GM21423 (cell line): ENCODE results near the gene ATP23.

Source experiments
- ATAC-seq: cut with Tn5 transposase; IDR thresholded peaks from one replicate; pipeline ENCODE4 v1.9.1; 2021; ENCODE audit warnings: mild to moderate bottlenecking, moderate library complexity; ENCODE audit not compliant: unreplicated experiment

Gene ATP23

GRCh38 chr12:57965766-57966165 lies 24.4 kb downstream of the ATP23 start:
- ATAC-seq = no peak

GRCh38 chr12:57966536-57966935 lies 25.2 kb downstream of the ATP23 start:
- ATAC-seq = no peak

GRCh38 chr12:57983146-57983857 lies 41.9 kb downstream of the ATP23 start:
- no peak for ATAC-seq

GRCh38 chr12:57983858-57984505 lies 42.6 kb downstream of the ATP23 start:
- ATAC-seq = no peak

- ATAC-seq = no peak
Measured at GRCh38 chr12:57984629-57985151, 43.3 kb downstream of the ATP23 start.

GRCh38 chr12:57985685-57986084 lies 44.3 kb downstream of the ATP23 start:
- no peak for ATAC-seq

GRCh38 chr12:57989838-57990237 lies 48.5 kb downstream of the ATP23 start:
- ATAC-seq = no peak

- no peak for ATAC-seq
Measured at GRCh38 chr12:57990241-57990883, 49.0 kb downstream of the ATP23 start.

GRCh38 chr12:57992001-57992400 lies 50.6 kb downstream of the ATP23 start:
- ATAC-seq = no peak

GRCh38 chr12:57993030-57993429 lies 51.7 kb downstream of the ATP23 start:
- ATAC-seq = no peak

GRCh38 chr12:57993834-57994233 lies 52.5 kb downstream of the ATP23 start:
- ATAC-seq = no peak

GRCh38 chr12:57996520-57996919 lies 55.2 kb downstream of the ATP23 start:
- ATAC-seq = no peak

- ATAC-seq = no peak
Measured at GRCh38 chr12:57998251-57998650, 56.9 kb downstream of the ATP23 start.

- ATAC-seq = no peak
Measured at GRCh38 chr12:58000499-58000898, 59.1 kb downstream of the ATP23 start.

GRCh38 chr12:58007875-58008274 lies 66.5 kb downstream of the ATP23 start:
- ATAC-seq = no peak

- no peak for ATAC-seq
Measured at GRCh38 chr12:58008634-58009033, 67.3 kb downstream of the ATP23 start.
